Measurements from ENCODE around the gene CDC42. TPM values are rescaled to one million over a fixed set of nuclear protein-coding genes. Genes with fewer than 3 reads are reported as not detected.

CDC42 gene
- total RNA-seq, 1 donor: 432 TPM

- TF ChIP-seq CTCF (IDR thresholded peaks at IDR 0.05; ENCODE audit: extremely low read depth, low read depth, low read length): no peak
- H4K20me1 ChIP-seq (ENCODE audit: insufficient read depth, low read length): peaks cover 56% of the 10 kb centered on the region
- no peak overlapping the region for H3K27ac ChIP-seq (ENCODE audit: low read depth, low read length)
- peaks cover 84% of the 10 kb centered on the region for H3K79me2 ChIP-seq (ENCODE audit: insufficient read depth, low read length)
- peaks cover 3% of the 10 kb centered on the region for H3K4me1 ChIP-seq (ENCODE audit: insufficient read depth, low read length)
- no peaks in the 10 kb centered on the region for H3K27me3 ChIP-seq (ENCODE audit: insufficient read depth, low read length)
- no peaks in the 10 kb centered on the region for H3K9me3 ChIP-seq (ENCODE audit: low read depth, low read length)
- DNase-seq (ENCODE audit: insufficient read length, low spot score, missing footprints): no peak
- H3K4me3 ChIP-seq (ENCODE audit: insufficient read depth, low read length): no peak overlapping the region
- H3K36me3 ChIP-seq (ENCODE audit: insufficient read depth, low read length): peaks cover 10% of the 10 kb centered on the region
- no peak overlapping the region for H2AFZ ChIP-seq (ENCODE audit: low read length)
- H3K4me2 ChIP-seq (ENCODE audit: insufficient read depth, low read length): no peak overlapping the region
These were observed 51.6 kb downstream of the CDC42 start for GRCh38 chr1:22104094-22104493.

- no peaks in the 10 kb centered on the region for H3K9me3 ChIP-seq (ENCODE audit: low read depth, low read length)
- H2AFZ ChIP-seq (ENCODE audit: low read length): no peak overlapping the region
- peaks cover 8% of the 10 kb centered on the region for H3K36me3 ChIP-seq (ENCODE audit: insufficient read depth, low read length)
- H3K27ac ChIP-seq (ENCODE audit: low read depth, low read length): no peak overlapping the region
- H3K4me3 ChIP-seq (ENCODE audit: insufficient read depth, low read length): no peak overlapping the region
- H3K4me1 ChIP-seq (ENCODE audit: insufficient read depth, low read length): peaks cover 3% of the 10 kb centered on the region
- H3K27me3 ChIP-seq (ENCODE audit: insufficient read depth, low read length): no peaks in the 10 kb centered on the region
- DNase-seq (ENCODE audit: insufficient read length, low spot score, missing footprints): peak; percentile 31
- H3K79me2 ChIP-seq (ENCODE audit: insufficient read depth, low read length): peaks cover 84% of the 10 kb centered on the region
- H3K4me2 ChIP-seq (ENCODE audit: insufficient read depth, low read length): no peak overlapping the region
- H4K20me1 ChIP-seq (ENCODE audit: insufficient read depth, low read length): peaks cover 62% of the 10 kb centered on the region
- TF ChIP-seq CTCF (IDR thresholded peaks at IDR 0.05; ENCODE audit: extremely low read depth, low read depth, low read length): no peak
These were observed 52.4 kb downstream of the CDC42 start for GRCh38 chr1:22104865-22105437.

GRCh38 chr1:22105611-22106207 is 53.2 kb downstream of the CDC42 start:
- Histone ChIP-seq H2AFZ (ENCODE audit: low read length) (no peak overlapping the region), H3K9me3 (ENCODE audit: low read depth, low read length) (no peaks in the 10 kb centered on the region), H3K4me2 (ENCODE audit: insufficient read depth, low read length) (no peak overlapping the region), H3K79me2 (ENCODE audit: insufficient read depth, low read length) (peaks cover 76% of the 10 kb centered on the region), H3K27ac (ENCODE audit: low read depth, low read length) (no peak overlapping the region), H4K20me1 (ENCODE audit: insufficient read depth, low read length) (peaks cover 55% of the 10 kb centered on the region), H3K4me1 (ENCODE audit: insufficient read depth, low read length) (peaks cover 3% of the 10 kb centered on the region), H3K27me3 (ENCODE audit: insufficient read depth, low read length) (no peaks in the 10 kb centered on the region), H3K4me3 (ENCODE audit: insufficient read depth, low read length) (no peak overlapping the region), H3K36me3 (ENCODE audit: insufficient read depth, low read length) (peaks cover 8% of the 10 kb centered on the region)
- TF ChIP-seq CTCF (IDR thresholded peaks at IDR 0.05; ENCODE audit: extremely low read depth, low read depth, low read length): peak; percentile 89
- DNase-seq (ENCODE audit: insufficient read length, low spot score, missing footprints): peak; percentile 36

GRCh38 chr1:22107126-22107525 is 54.6 kb downstream of the CDC42 start:
- Histone ChIP-seq H3K4me2 (ENCODE audit: insufficient read depth, low read length) (no peak overlapping the region), H3K27me3 (ENCODE audit: insufficient read depth, low read length) (no peaks in the 10 kb centered on the region), H3K4me3 (ENCODE audit: insufficient read depth, low read length) (no peak overlapping the region), H3K27ac (ENCODE audit: low read depth, low read length) (no peak overlapping the region), H3K36me3 (ENCODE audit: insufficient read depth, low read length) (peaks cover 8% of the 10 kb centered on the region), H3K4me1 (ENCODE audit: insufficient read depth, low read length) (peaks cover 14% of the 10 kb centered on the region), H3K79me2 (ENCODE audit: insufficient read depth, low read length) (peaks cover 74% of the 10 kb centered on the region), H4K20me1 (ENCODE audit: insufficient read depth, low read length) (peaks cover 62% of the 10 kb centered on the region), H3K9me3 (ENCODE audit: low read depth, low read length) (no peaks in the 10 kb centered on the region), H2AFZ (ENCODE audit: low read length) (no peak overlapping the region)
- no peak for TF ChIP-seq CTCF (IDR thresholded peaks at IDR 0.05; ENCODE audit: extremely low read depth, low read depth, low read length)
- no peak for DNase-seq (ENCODE audit: insufficient read length, low spot score, missing footprints)
